HepG2 (cell line): Measurements from ENCODE around the gene LIN28B. TPM values are rescaled to one million over a fixed set of nuclear protein-coding genes. Genes with fewer than 3 reads are reported as not detected.

Source experiments
- CENPX ChIP-seq: sonication (generic); formaldehyde crosslinking; IDR thresholded peaks from 2 replicates; pipeline ENCODE4 v1.9.0; 2021; ENCODE audit warnings: mild to moderate bottlenecking, missing genetic modification reagents, moderate library complexity
- FOXJ3 ChIP-seq: sonication (generic); formaldehyde crosslinking; IDR thresholded peaks from 2 replicates; pipeline ENCODE4 v1.4.0; 2020; ENCODE audit warnings: missing genetic modification reagents, mild to moderate bottlenecking, borderline replicate concordance
- FOXO4 ChIP-seq: sonication (generic); formaldehyde crosslinking; conservative IDR thresholded peaks from 2 replicates; pipeline ENCODE4 v1.8.1; 2023; ENCODE audit warnings: missing genetic modification reagents
- GRHL1 ChIP-seq: sonication (generic); formaldehyde crosslinking; conservative IDR thresholded peaks from 2 replicates; pipeline ENCODE4 v1.8.0; 2022; ENCODE audit warnings: missing genetic modification reagents
- LBX2 ChIP-seq: sonication (generic); formaldehyde crosslinking; IDR thresholded peaks from 2 replicates; pipeline ENCODE4 v1.5.0; 2020; ENCODE audit warnings: missing genetic modification reagents, mild to moderate bottlenecking, borderline replicate concordance
- NAIF1 ChIP-seq: sonication (generic); formaldehyde crosslinking; IDR thresholded peaks from 2 replicates; pipeline ENCODE4 v1.5.0; 2020; ENCODE audit warnings: mild to moderate bottlenecking, missing genetic modification reagents, borderline replicate concordance
- NCOA5 ChIP-seq: sonication (generic); formaldehyde crosslinking; IDR thresholded peaks from 2 replicates; pipeline ENCODE4 v1.4.0; 2020; ENCODE audit warnings: missing genetic modification reagents
- NFKBIZ ChIP-seq: IDR thresholded peaks from 2 replicates; pipeline ENCODE4 v1.6.1; 2018; ENCODE audit warnings: missing genetic modification reagents, missing compliant biosample characterization
- NKX3-1 ChIP-seq: sonication (generic); formaldehyde crosslinking; IDR thresholded peaks from 2 replicates; pipeline ENCODE4 v1.5.0; 2020; ENCODE audit warnings: missing genetic modification reagents
- RXRA ChIP-seq: sonication (generic); formaldehyde crosslinking; IDR thresholded peaks from 2 replicates; pipeline ENCODE4 v1.5.1; 2020; ENCODE audit warnings: missing genetic modification reagents
- SIX1 ChIP-seq: sonication (generic); formaldehyde crosslinking; IDR thresholded peaks from 2 replicates; pipeline ENCODE4 v1.4.0; 2020; ENCODE audit warnings: missing genetic modification reagents, borderline replicate concordance
- ZNF136 ChIP-seq: sonication (generic); formaldehyde crosslinking; IDR thresholded peaks from 2 replicates; pipeline ENCODE4 v1.8.1; 2022; ENCODE audit warnings: low read depth, mild to moderate bottlenecking, moderate library complexity, missing genetic modification reagents
- ZNF138 ChIP-seq: sonication (generic); formaldehyde crosslinking; IDR thresholded peaks from 2 replicates; pipeline ENCODE4 v1.5.0; 2020; ENCODE audit warnings: mild to moderate bottlenecking, low read depth, missing genetic modification reagents
- ZNF550 ChIP-seq: sonication (generic); formaldehyde crosslinking; IDR thresholded peaks from 2 replicates; pipeline ENCODE4 v1.4.0; 2020; ENCODE audit warnings: mild to moderate bottlenecking, missing genetic modification reagents, borderline replicate concordance
- ZNF605 ChIP-seq: sonication (generic); formaldehyde crosslinking; IDR thresholded peaks from 2 replicates; pipeline ENCODE4 v1.8.0; 2022; ENCODE audit warnings: mild to moderate bottlenecking, missing genetic modification reagents
- ZNF790 ChIP-seq: sonication (generic); formaldehyde crosslinking; IDR thresholded peaks from 2 replicates; pipeline ENCODE4 v1.8.0; 2022; ENCODE audit warnings: missing genetic modification reagents, mild to moderate bottlenecking, borderline replicate concordance
- ZSCAN20 ChIP-seq: sonication (generic); formaldehyde crosslinking; IDR thresholded peaks from 2 replicates; pipeline ENCODE4 v1.4.0; 2020; ENCODE audit warnings: missing genetic modification reagents, mild to moderate bottlenecking, borderline replicate concordance
- polyA plus RNA-seq, 8 experiments: library from polyadenylated mRNA; depleted of rRNA in 3 of 8; stranded (reverse) in 7 of 8; unstranded in 1 of 8; fragments of >200 nt; fragmentation: Illumina TruSeq in 4 of 8; extraction: Trizol in 4 of 8; gene quantifications; 2 replicates each; pipeline versions ENCODE4 v1.2.1 to v1.2.3, GENCODE V29; 2011 to 2016; ENCODE audit warnings: low read depth in 4 of 8, missing spikeins in 1 of 8, mixed read lengths in 1 of 8; ENCODE audit not compliant: insufficient read depth in 1 of 8
- total RNA-seq, 5 experiments: library from RNA; depleted of rRNA; stranded (reverse); fragments of >200 nt; fragmentation: Illumina TruSeq; extraction: Trizol; gene quantifications; 2 replicates each; pipeline ENCODE4 v1.2.3, GENCODE V29; 2016; ENCODE audit warnings: low read depth in 1 of 5
- TF ChIP-seq, protein P1 (sequence below): IDR thresholded peaks from 2 replicates; pipeline ENCODE4 v1.6.1; 2016
- TF ChIP-seq, protein P2 (sequence below): IDR thresholded peaks from 2 replicates; pipeline ENCODE4 v1.6.1; 2016; ENCODE audit warnings: mild to moderate bottlenecking
- TF ChIP-seq, protein P3 (sequence below): sonication (generic); formaldehyde crosslinking; IDR thresholded peaks from 2 replicates; pipeline ENCODE4 v1.4.0; 2020; ENCODE audit warnings: missing genetic modification reagents, borderline replicate concordance

LIN28B gene
- total and polyA plus RNA-seq, 2 of the 13 experiments (the other 11 are each of a cell fraction or from before 2014, with no cell fraction given): 14.5 to 56.8 TPM

DNA sequence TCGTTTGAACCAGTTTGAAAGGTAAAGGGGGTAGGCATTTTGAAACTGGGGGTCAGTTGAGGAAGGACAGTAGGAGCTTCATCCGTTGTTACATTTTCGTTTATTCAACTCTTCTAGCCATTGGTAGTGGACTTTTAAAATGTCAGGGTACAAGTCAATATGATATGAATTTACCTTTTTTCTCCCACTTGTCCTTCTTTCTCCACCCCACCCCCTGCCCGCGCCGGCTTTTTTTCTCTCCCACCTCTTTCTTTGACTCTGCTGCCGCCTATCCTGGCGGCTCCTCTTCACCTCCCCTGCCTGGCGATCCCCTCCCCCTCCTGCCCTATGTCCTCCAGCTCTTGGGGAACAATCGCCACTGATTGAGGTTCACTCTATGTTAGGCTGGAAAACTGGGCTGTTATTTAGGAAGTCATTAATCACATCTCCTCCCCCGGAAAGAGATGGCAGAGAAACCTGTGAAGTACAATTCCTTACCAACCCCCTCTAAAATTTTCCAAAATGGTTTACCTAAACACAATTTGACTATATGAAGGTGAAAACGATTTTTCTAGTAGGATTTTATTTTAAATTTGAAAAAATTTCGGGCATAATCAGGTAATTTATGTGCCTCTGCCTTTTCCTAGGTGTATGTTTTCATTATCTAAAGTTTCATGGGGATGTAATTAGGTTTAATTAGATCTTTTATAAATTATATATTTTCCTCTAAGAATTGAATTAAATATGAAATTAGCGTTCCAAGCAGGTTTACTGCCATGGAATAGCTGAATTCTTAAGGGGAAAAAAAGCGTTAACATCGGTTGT, 778 bp upstream of the LIN28B start (continued):
- TF ChIP-seq, protein P1, sequence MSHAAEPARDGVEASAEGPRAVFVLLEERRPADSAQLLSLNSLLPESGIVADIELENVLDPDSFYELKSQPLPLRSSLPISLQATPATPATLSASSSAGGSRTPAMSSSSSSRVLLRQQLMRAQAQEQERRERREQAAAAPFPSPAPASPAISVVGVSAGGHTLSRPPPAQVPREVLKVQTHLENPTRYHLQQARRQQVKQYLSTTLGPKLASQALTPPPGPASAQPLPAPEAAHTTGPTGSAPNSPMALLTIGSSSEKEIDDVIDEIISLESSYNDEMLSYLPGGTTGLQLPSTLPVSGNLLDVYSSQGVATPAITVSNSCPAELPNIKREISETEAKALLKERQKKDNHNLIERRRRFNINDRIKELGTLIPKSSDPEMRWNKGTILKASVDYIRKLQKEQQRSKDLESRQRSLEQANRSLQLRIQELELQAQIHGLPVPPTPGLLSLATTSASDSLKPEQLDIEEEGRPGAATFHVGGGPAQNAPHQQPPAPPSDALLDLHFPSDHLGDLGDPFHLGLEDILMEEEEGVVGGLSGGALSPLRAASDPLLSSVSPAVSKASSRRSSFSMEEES (CRISPR knock-in tag): no peak
- TF ChIP-seq ZNF136 (CRISPR knock-in tag) (no peak), NKX3-1 (CRISPR knock-in tag) (no peak), ZNF550 (CRISPR knock-in tag) (no peak), FOXO4 (CRISPR knock-in tag) (no peak), RXRA (CRISPR knock-in tag) (peak; percentile 17; the same call in 1 of the 2 replicates), GRHL1 (no peak), LBX2 (no peak), NAIF1 (no peak), FOXJ3 (CRISPR knock-in tag) (no peak), ZNF790 (CRISPR knock-in tag) (no peak), ZSCAN20 (CRISPR knock-in tag) (no peak), CENPX (no peak), NCOA5 (CRISPR knock-in tag) (no peak), ZNF605 (CRISPR knock-in tag) (no peak), SIX1 (no peak), NFKBIZ (CRISPR knock-in tag) (no peak), ZNF138 (CRISPR knock-in tag) (no peak)
- TF ChIP-seq, protein P2, sequence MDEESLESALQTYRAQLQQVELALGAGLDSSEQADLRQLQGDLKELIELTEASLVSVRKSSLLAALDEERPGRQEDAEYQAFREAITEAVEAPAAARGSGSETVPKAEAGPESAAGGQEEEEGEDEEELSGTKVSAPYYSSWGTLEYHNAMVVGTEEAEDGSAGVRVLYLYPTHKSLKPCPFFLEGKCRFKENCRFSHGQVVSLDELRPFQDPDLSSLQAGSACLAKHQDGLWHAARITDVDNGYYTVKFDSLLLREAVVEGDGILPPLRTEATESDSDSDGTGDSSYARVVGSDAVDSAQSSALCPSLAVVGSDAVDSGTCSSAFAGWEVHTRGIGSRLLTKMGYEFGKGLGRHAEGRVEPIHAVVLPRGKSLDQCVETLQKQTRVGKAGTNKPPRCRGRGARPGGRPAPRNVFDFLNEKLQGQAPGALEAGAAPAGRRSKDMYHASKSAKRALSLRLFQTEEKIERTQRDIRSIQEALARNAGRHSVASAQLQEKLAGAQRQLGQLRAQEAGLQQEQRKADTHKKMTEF (CRISPR knock-in tag): peak; percentile 28; the same call in 1 of the 2 replicates
- TF ChIP-seq, protein P3, sequence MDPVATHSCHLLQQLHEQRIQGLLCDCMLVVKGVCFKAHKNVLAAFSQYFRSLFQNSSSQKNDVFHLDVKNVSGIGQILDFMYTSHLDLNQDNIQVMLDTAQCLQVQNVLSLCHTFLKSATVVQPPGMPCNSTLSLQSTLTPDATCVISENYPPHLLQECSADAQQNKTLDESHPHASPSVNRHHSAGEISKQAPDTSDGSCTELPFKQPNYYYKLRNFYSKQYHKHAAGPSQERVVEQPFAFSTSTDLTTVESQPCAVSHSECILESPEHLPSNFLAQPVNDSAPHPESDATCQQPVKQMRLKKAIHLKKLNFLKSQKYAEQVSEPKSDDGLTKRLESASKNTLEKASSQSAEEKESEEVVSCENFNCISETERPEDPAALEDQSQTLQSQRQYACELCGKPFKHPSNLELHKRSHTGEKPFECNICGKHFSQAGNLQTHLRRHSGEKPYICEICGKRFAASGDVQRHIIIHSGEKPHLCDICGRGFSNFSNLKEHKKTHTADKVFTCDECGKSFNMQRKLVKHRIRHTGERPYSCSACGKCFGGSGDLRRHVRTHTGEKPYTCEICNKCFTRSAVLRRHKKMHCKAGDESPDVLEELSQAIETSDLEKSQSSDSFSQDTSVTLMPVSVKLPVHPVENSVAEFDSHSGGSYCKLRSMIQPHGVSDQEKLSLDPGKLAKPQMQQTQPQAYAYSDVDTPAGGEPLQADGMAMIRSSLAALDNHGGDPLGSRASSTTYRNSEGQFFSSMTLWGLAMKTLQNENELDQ (CRISPR knock-in tag): no peak
